GM21529 (cell line): ENCODE data around the gene BRME1.
"Not testable (repeated sequence)": the region's sequence is repeated elsewhere in the genome, so short reads cannot be mapped to it uniquely, and the experiment has no call there.

Experiments
- ATAC-seq: cut with Tn5 transposase; IDR thresholded peaks from one replicate; pipeline ENCODE4 v1.9.1; 2021; ENCODE audit not compliant: unreplicated experiment

BRME1 gene

DNA sequence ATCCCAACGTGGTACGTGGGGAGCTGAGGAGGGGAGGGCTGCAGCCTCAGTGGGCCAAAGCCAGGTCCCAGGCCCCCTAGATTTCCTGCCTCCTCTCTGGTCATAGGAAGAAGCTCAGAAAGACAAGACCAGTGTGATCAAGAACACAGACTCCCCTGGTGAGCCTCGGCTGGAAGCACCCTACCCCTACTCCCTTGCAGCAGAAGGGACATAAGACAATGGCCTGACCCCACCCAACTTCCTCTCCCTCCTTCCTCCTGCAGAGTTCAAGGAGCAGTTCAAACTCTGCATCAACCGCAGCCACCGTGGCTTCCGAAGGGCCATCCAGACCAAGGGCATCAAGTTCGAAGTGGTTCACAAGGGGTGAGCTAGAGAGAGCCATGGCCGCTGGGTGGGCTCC, 20.8 kb upstream of the BRME1 start:
- ATAC-seq: no peak

DNA sequence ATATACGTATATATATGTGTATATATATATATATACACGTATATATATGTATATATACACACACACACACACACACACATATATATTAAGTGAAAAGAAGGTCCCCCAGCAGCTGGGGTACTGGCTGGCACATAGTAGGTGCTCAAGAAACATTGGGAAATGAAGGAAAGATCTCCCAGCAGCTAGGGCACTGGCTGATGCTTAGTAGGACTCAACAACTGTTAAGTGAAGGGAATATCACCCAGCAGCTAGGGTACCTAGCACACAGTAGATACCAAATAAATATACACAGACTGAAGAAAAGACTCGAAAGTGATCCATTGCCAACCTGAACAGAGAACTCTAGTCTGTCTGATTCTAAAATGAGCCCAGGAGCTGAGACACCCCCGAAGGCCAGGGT, 20.1 kb upstream of the BRME1 start:
- ATAC-seq: no peak

DNA sequence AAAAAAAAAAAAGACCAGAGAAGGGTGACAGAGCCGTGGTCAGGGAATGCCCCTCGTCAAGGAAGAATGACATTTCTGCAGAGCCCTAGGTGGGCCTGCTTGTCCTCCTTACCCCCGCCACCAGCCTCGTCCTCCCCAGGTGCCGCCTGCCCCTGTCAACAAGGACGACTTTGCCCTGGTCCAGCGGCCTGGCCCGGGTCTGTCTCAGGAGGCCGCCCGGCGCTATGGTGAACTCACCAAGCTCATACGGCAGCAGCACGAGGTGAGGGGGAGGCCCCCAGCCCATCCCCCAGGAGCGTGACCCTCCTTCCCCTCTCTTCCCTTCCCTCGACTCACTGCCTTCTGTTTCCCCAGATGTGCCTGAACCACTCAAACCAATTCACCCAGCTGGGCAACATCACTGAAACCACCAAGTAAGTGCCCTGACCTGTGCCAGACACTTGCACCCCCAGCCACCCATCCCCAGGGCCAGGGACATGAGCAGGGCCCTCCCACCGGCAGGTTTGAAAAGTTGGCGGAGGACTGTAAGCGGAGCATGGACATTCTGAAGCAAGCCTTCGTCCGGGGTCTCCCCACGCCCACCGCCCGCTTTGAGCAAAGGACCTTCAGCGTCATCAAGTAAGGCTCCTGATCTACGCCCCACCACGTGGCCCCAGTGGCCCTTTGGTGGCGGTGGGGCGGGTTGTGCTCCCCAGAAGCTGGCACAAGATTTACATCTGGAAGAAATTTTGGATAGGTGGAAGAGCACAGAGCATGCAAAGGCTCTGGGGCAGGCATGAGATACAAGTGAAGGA, 17.5 kb upstream of the BRME1 start:
- ATAC-seq: no peak

DNA sequence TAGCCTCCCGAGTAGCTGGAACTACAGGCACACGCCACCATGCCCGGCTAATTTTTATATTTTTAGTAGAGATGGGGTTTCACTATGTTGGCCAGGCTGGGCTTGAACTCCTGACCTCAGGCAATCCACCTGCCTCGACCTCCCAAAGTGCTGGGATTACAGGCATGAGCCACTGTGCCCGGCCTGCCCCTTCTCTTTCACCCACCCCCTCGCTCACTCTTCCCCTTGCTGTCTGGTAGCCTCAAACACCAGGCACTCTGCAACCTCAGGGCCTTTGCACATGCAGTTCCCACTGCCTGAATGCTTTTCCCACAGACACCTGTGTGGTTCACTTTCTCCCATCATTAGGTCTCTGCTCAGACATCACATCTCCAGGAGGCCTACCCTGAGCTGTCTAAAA, 16.2 kb upstream of the BRME1 start:
- not testable (repeated sequence) for ATAC-seq

DNA sequence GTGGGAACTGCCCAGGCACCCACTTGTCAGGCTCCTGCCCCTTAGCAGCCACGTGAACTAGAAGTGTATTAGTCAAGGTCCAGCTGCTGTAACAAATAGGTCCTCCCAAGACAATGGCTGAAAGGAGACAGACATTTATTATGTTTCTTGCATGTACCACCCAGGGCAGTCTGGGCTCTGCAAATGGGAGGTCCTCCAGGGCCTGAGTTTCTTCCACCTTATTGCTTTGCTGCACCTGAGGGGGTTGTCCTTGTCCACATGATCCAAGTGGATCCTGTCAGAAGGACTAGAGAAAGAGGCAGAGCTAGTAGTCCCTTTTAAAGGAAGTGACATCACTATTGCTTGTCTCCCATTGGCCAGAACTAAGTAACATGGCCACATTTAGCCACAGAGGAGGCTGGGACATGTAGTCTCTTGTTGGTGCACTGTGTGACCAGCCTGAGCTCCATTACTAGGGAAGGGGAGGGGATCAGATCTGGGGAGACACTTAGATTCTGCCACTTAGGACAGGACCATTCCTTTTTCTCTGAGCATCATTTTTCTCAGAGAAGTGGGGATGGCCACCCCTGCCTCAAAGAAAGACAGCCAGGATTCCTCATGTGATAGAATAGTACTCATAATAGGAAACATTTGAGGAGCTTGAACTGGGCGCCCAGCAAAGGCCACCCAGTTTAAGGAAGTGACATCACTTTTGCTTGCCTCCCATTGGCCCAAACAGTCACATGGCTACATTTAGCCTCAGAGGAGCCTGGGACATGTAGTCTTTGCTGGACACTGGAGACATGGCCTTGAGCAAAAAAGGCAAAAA, 15.2 kb upstream of the BRME1 start:
- ATAC-seq: no peak

DNA sequence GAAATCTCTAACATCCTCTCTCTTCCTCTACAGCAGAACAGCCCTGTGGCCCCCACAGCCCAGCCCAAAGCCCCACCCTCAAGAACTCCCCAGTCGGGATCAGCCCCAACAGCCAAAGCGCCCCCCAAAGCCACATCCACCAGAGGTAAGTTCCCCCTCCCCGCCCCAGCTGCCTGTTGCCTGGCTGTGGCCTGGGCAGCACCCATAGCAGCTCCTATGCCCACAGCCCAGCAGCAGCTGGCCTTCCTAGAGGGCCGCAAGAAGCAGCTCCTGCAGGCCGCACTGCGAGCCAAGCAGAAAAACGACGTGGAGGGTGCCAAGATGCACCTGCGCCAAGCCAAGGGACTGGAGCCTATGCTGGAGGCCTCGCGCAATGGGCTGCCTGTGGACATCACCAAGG, 14.6 kb upstream of the BRME1 start:
- ATAC-seq: no peak

DNA sequence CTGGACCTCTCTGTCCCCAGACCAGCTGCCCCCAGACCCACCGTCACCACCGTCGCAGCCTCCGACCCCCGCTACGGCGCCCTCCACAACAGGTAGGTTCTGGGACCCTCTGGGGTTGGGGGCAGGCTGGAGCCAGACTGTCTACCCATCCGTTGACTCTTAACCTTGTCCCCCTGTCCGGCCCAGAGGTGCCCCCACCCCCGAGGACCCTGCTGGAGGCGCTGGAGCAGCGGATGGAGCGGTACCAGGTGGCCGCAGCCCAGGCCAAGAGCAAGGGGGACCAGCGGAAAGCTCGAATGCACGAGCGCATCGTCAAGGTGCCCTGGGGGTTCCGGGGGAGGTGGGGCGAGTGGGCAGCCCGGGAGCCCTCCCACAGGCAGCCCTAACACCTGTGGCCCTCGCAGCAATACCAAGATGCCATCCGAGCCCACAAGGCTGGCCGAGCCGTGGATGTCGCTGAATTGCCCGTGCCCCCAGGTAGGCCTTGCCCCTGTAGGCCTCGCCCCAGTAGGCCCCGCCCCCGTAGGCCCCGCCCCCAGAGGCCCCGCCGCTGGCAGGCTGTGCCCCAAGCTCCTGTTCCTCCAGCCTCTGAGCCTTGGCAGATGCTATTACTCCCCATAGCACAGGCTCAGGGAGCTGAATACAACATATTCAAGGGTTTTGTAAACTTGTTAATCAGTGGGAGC, 13.0 kb upstream of the BRME1 start:
- ATAC-seq: no peak

DNA sequence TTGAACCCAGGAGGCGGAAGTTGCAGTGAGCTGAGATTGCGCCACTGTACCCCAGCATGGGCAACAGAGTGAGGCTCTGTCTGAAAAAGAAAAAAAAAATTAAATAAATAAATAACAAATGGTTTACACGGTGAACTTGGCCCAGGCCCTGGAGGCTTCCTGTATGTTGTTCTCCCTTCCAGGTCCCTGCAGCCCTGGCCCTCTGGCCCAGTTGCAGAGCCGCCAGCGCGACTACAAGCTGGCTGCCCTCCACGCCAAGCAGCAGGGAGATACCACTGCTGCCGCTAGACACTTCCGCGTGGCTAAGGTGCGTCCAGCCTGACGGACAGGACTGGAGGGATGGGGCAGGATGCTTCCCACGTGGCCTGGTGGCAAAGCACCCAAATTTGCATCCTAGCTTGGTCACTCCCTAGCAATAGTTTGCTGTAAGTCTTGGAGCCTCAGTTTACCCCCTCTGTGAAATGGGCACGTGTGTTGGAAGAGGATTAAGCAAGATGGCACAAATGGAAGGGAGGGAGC, 12.0 kb upstream of the BRME1 start:
- ATAC-seq: no peak

DNA sequence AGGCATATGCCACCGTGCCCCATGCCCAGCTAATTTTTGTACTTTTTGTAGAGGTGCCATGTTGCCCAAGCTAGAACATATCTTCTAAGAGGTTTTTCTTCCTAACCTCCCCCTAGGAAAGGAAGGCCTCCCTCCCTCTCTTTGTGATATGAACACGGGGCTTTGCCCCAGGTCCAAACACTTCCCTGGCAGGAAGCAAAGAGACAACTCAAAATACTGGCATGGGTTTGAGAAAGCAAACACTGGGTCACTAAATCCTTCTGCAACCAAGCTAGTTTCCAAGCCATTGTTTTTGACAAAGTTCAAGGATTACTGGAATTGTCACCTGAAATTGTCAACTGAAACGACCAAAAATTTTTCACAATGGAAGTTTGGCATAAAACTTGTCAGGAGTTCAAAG, 8.9 kb upstream of the BRME1 start:
- no peak for ATAC-seq

DNA sequence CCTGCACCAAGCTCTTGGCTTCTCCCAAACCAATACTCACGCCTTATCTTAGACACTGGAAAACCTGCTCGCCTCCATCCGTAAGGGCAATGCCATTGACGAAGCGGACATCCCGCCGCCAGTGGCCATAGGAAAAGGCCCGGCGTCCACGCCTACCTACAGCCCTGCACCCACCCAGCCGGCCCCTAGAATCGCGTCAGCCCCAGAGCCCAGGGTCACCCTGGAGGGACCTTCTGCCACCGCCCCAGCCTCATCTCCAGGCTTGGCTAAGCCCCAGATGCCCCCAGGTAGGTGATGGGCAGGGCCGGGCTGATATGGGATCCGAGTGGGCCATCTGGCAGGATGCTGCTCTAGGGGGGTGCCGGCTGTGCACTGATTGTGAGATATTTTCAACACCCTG, 7.4 kb upstream of the BRME1 start:
- ATAC-seq: no peak

DNA sequence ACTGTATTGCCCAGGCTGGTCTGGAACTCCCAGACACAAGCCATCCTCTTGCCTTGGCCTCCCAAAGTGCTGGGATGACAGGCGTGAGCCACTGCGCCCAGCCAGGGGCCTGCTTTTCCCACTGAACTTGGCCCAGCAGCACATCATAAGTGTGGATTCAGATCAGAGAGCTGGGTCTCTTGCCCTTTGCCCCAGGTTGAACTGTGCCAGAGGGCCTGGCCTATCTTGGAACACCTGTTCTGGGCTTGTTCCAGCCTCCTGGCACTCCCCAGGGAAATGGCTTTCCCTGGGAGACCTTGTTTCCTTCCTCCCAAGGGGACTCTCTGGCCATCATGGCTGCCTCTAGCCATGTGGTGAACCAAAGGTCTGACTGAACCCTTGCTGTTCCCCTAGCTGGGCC, 3.5 kb upstream of the BRME1 start:
- no peak for ATAC-seq

DNA sequence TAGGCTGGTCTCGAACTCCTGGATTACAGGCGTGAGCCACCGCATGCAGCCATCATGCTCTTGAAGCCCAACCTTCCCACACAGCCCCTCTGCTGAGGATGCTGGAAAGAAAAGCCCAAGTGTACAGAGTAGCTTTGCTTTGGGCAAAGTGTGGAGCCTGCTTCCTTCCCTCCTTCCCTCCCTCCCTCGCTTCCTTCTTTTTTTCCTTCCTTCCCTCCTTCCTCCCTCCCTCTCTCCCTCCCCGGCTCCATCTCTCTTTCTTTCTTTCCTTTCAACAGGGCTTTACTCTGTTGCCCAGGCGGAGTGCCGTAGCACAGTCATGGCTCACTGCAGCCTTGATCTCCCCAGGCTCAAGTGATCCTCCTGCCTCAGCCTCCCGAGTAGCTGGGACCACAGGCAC, 2.8 kb upstream of the BRME1 start:
- no peak for ATAC-seq

DNA sequence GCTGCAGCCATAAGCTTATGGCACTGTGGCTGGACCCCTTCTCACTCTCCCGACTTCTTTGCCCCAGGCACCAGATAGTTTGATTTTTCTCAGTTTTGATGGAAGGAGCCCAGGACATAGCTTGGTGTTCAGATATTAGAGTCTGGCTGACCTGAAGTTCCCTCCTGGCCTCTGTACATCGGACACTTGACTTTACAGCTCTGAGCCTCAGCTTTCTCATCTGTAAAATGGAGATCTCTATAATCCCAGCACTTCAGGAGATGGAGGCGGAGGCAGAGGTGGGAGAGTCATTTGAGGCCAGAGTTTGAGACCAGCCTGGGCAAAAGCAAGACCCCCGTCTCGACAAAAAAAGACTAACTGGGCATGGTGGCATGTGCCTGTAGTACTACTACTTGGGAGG, 993 bp upstream of the BRME1 start:
- no peak for ATAC-seq

DNA sequence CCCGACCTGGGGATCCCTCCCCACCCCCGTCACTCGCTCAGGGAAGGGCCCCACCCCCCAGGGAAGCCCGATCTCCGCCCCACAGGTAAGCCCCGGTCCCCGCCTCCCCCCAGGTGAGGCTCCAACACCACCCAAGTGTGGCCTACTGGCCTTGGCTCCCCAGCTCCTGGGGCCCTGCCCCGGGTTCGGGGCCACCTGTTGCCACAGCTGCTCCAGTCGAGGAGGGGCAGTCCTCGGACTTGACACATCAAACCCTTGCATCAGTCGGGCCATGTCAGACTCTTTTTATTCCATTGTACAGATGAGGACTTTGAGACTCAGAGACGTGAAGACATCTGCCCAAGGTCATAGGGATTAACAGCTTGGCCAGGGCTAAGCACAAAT, 596 bp upstream of the BRME1 start:
- ATAC-seq: peak; percentile 26

DNA sequence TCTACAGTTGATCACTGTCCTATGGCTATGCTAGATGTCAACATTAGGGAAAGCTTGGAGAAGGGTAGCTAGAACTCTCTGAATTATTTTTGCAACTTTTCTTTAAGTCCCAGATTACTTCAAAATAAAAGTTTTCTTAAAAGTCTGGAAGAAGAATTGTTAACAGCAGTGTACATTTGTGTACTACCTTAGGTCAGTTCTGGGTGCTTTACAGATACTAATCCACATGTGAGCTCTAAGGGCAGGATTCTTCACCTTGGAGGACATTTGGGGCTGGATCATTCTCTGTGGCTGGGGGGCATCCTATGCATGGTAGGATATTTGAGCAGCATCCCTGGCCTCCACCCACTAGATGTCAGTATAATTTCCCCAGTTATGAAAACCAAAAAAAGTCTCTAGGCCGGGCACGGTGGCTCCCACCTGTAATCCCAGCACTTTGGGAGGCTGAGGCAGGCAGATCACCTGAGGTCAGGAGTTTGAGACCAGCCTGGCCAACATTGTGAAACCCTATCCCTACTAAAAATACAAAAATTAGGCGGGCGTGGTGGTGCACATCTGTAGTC, 2.8 kb downstream of the BRME1 start:
- ATAC-seq: no peak

DNA sequence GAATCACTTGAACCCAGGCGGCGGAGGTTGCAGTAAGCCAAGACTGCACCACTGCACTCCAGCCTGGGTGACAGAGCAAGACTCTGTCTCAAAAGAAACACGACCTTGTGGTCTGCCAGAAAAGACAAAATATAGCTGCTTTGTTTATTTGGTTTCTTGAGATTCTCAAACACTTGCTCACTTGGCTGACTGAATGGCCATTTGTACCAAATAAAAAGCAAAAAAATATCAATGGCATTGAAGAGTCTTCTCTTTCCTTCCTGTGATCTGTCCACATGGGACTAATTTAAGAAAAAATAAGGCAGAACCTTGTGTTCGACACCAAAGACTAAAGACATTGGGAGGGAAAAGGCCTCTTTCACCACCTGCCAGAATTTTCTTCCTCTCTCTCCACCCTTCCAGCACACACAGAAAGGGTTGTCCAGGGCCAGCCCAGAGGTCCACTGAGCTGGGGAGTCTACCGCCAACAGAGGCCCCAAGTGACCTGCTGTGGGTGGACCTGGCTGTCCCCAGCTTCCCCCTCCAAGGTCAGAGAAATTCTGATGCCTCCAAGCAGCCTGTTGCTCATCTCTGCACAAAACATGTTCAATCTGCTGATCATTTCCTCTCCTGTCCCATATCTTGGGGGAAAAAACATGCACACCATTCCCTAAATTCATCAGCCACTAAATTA, 5.9 kb downstream of the BRME1 start:
- no peak for ATAC-seq

DNA sequence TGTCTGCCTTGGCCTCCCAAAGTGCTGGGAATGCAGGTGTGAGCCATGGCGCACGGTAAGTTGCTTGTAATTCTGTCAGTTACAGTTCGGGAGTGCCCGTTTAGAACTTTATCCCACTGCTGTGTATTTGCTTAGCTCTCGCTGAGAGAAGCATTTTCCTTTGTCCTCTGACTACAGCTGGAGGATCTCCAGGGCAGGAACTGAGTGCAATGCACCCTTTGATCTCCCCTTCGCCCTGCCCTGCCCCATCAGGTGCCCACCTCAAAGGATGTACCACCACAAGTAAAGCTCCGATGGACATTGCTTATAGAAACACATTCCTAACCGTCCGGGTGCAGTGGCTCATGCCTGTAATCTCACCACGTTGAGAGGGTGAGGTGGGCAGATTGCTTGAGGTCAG, 6.5 kb downstream of the BRME1 start:
- no peak for ATAC-seq

DNA sequence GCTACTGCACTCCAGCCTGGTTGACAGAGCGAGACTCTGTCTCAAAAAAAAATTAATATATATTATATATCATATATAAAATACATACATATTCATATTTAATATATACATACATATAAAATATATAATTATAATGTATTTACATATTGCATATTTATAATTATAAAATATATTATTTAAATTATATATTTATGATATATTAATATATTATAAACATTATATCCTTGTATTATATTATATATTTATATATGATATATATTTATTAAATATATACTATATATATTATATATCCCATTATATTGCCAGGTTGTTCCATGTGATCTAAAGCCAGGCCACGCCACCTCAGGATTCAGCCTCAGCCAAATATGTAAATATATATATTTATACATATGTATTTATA, 9.7 kb downstream of the BRME1 start:
- ATAC-seq: no peak

DNA sequence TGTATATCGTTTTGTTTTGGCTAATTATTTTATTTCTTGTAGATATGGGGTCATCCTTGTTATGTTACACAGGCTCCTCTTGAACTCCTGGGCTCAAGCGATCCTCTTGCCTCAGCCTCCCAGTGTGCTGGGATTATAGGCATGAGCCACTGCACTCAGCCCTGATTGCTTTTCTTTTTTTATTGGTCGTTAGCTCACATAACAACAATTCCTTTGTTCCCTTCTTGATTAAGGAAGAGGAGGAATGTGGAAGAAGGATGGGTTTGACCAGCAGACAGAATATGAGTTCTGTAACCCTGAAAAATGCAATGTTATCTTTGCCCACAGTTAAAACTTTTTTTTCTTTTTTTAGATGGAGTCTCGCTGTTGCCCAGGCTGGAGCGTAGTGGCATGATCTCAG, 11.4 kb downstream of the BRME1 start:
- ATAC-seq: no peak

DNA sequence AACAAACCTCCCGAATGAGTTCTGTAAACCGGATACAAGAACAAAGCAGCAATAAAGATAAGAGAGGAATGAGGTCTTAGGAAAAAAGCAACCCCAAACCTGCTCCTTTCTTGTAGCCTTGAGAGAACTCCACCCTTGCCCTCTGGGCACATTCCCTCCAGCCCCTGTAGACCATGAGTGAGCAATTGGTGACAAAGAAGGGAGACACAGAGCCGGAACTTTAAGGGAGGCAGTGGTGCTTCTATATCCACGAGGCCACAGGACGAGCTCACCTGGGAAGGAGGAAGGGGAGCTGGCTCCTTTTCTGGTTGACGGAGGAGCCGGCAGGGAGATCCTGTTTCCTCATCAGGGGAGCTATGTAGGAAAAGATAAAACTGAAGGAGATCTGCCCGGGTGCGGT, 13.0 kb downstream of the BRME1 start:
- ATAC-seq: no peak

DNA sequence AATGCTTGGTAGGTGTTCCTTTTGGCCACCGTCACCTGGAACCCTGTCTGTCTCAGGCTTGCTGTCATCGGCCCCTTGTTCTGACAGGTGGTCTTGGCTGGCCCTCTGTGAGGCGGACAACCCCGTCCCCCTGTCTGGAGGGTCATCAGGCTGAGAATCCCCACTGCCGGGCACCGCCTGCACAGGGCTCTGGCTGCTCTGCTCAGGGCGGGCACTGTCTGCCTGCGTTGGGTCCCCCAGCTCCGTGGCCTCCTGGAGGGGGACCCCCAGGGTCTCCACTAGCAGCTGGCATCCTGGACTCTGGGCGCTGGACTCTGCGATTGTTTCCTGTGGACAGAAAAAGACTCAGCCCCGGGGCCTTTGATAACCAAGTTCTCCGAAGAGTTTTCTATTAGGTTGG, 15.8 kb downstream of the BRME1 start:
- no peak for ATAC-seq
